ENCODE measurements around the gene PTHLH.

DNA sequence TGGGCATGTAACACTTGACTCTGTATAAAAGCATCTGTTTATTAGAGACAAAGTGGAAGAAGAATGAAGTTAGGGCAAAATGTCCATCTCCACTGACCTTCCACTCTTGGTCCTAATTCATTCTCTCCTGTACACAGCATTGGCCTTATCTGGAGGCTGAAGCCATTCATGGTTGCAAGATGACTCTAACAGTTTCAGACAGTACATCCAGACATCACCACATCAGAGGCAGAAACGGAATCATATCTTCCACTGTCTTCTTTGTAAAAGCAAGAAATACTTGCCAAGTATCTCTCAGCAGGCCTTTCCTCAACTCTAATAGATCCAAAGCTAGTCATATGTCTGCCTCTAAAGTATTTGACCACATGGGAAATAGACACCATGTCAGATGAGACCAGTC, 41.1 kb downstream of the PTHLH start:
- TF ChIP-seq, protein P1, sequence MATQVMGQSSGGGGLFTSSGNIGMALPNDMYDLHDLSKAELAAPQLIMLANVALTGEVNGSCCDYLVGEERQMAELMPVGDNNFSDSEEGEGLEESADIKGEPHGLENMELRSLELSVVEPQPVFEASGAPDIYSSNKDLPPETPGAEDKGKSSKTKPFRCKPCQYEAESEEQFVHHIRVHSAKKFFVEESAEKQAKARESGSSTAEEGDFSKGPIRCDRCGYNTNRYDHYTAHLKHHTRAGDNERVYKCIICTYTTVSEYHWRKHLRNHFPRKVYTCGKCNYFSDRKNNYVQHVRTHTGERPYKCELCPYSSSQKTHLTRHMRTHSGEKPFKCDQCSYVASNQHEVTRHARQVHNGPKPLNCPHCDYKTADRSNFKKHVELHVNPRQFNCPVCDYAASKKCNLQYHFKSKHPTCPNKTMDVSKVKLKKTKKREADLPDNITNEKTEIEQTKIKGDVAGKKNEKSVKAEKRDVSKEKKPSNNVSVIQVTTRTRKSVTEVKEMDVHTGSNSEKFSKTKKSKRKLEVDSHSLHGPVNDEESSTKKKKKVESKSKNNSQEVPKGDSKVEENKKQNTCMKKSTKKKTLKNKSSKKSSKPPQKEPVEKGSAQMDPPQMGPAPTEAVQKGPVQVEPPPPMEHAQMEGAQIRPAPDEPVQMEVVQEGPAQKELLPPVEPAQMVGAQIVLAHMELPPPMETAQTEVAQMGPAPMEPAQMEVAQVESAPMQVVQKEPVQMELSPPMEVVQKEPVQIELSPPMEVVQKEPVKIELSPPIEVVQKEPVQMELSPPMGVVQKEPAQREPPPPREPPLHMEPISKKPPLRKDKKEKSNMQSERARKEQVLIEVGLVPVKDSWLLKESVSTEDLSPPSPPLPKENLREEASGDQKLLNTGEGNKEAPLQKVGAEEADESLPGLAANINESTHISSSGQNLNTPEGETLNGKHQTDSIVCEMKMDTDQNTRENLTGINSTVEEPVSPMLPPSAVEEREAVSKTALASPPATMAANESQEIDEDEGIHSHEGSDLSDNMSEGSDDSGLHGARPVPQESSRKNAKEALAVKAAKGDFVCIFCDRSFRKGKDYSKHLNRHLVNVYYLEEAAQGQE (IDR thresholded peaks at IDR 0.05; ENCODE audit: insufficient read depth in 1 of 2, low read depth in 2 of 2, low read length in 2 of 2), result no peak
- TF ChIP-seq TAF1 (IDR thresholded peaks at IDR 0.05; ENCODE audit: borderline replicate concordance, insufficient read depth, low read length) (no peak), POLR2AphosphoS5 (IDR thresholded peaks at IDR 0.05; ENCODE audit: low read depth, low read length) (no peak)
